K562 (cell line): ENCODE measurements around the gene HPCA. TPM values are rescaled to one million over a fixed set of nuclear protein-coding genes. Genes with fewer than 3 reads are reported as not detected.

Experiments used
- ATAC-seq: fragments of 200-7000 bp; cut with Tn5 transposase; 3 replicates; pipeline ENCODE4 v1.9.1; 2020; ENCODE audit warnings: moderate library complexity
- BruUV-seq: library from RNA; stranded (reverse); fragments of 400-500 nt; replicated peaks from 2 replicates; lab custom pipeline; 2021; lab: Mats Ljungman, UMichigan
- CTCF ChIA-PET: fragments of 300-600 bp; formaldehyde crosslinking; extraction: SDS; loops from one replicate; lab custom pipeline; 2021; ENCODE audit warnings: low intra/inter-chr PET ratio; lab: Yijun Ruan, JAX
- POLR2A ChIA-PET: fragments of 300-600, 350-650 bp; sonication (Branson Sonifier 250); formaldehyde crosslinking; extraction: SDS; loops from one replicate; lab custom pipeline; 2021; ENCODE audit warnings: antibody characterized with exemption, inconsistent platforms; lab: Yijun Ruan, JAX
- DNase-seq, 4 experiments: peaks; one replicate each; pipeline versions ENCODE4 v3.0.0 to v3.0.0-alpha.2; 2011 to 2018; ENCODE audit warnings: low spot score in 3 of 4, mixed read lengths in 3 of 4; ENCODE audit errors: extremely low read depth in 1 of 4
- FAIRE-seq: peaks from 2 replicates; lab custom pipeline; 2011; peaks lifted over from hg19 to GRCh38; lab: Jason Lieb, UNC
- H2AFZ ChIP-seq: 2 replicates; pipeline ENCODE4 v1.6.0; 2011; ENCODE audit warnings: low read depth, low read length, control low read depth, inconsistent platforms
- H3K27ac ChIP-seq: fragments of 200-600 bp; 3 replicates; pipeline ENCODE4 v1.8.0; 2011; ENCODE audit warnings: low read depth, mild to moderate bottlenecking, control low read depth, inconsistent platforms, low read length, moderate library complexity, mixed read lengths; ENCODE audit errors: extremely low read depth
- H3K27me3 ChIP-seq, 2 experiments: fragments of 300-600 bp in 1 of 2; 2 replicates in 1 of 2; 3 replicates in 1 of 2; pipeline versions ENCODE4 v1.6.0 to v1.8.0; 2011; ENCODE audit warnings: inconsistent platforms in 2 of 2, low read length in 2 of 2, mild to moderate bottlenecking in 1 of 2, mixed read lengths in 1 of 2, moderate library complexity in 1 of 2; ENCODE audit not compliant: control insufficient read depth in 2 of 2, insufficient read depth in 2 of 2
- H3K36me3 ChIP-seq: fragments of 300-600 bp; 3 replicates; pipeline ENCODE4 v1.8.0; 2011; ENCODE audit warnings: mild to moderate bottlenecking, low read length, inconsistent platforms; ENCODE audit not compliant: control insufficient read depth, insufficient read depth
- H3K4me1 ChIP-seq, 2 experiments: fragments of 200-600 bp in 1 of 2; replicated peaks in 1 of 2; 2 replicates in 1 of 2; 3 replicates in 1 of 2; pipeline versions ENCODE4 v1.5.1 to v1.8.0; 2011; ENCODE audit warnings: inconsistent platforms in 2 of 2, low read length in 2 of 2, mild to moderate bottlenecking in 1 of 2, mixed read lengths in 1 of 2, moderate library complexity in 1 of 2; ENCODE audit not compliant: control insufficient read depth in 2 of 2, insufficient read depth in 2 of 2
- H3K4me2 ChIP-seq: 2 replicates; pipeline ENCODE4 v1.6.1; 2011; ENCODE audit warnings: low read length, control low read depth, inconsistent platforms, mixed read lengths; ENCODE audit not compliant: insufficient read depth
- H3K4me3 ChIP-seq: fragments of 200-600 bp; sonication (generic), shearing (Covaris generic); 2 replicates; pipeline ENCODE4 v1.5.1; 2016; ENCODE audit warnings: control low read depth, inconsistent platforms
- H3K79me2 ChIP-seq: fragments of 200-600 bp; 3 replicates; pipeline ENCODE4 v1.8.0; 2011; ENCODE audit warnings: low read length, inconsistent platforms; ENCODE audit not compliant: control insufficient read depth, insufficient read depth
- H3K9ac ChIP-seq, 2 experiments: 2 replicates each; pipeline versions ENCODE4 v1.6.0 to v1.6.1; 2011; ENCODE audit warnings: low read depth in 2 of 2, low read length in 2 of 2, control low read depth in 1 of 2, inconsistent platforms in 1 of 2, mild to moderate bottlenecking in 1 of 2, mixed read lengths in 1 of 2; ENCODE audit not compliant: insufficient read depth in 1 of 2
- H3K9me1 ChIP-seq: one replicate; pipeline ENCODE4 v1.6.0; 2011; ENCODE audit warnings: inconsistent platforms, mild to moderate bottlenecking, low read length, moderate library complexity; ENCODE audit not compliant: control insufficient read depth, insufficient read depth
- H3K9me3 ChIP-seq: replicated peaks from 2 replicates; pipeline ENCODE4 v1.5.1; 2011; ENCODE audit warnings: low read depth, low read length, inconsistent platforms; ENCODE audit not compliant: control insufficient read depth, insufficient read depth
- H4K20me1 ChIP-seq: replicated peaks from 2 replicates; pipeline ENCODE4 v1.6.1; 2011; ENCODE audit warnings: low read length, inconsistent platforms, mixed read lengths; ENCODE audit not compliant: control insufficient read depth, insufficient read depth
- FOXP1 ChIP-seq: sonication (generic); formaldehyde crosslinking; IDR thresholded peaks from 2 replicates; pipeline ENCODE4 v1.8.0; 2022; ENCODE audit warnings: mild to moderate bottlenecking, missing genetic modification reagents
- SOX6 ChIP-seq: fragments of 450-650 bp; IDR thresholded peaks from 2 replicates; pipeline ENCODE4 v1.6.1; 2014; ENCODE audit warnings: mild to moderate bottlenecking
- ZNF431 ChIP-seq: sonication (generic); formaldehyde crosslinking; IDR thresholded peaks from 2 replicates; pipeline ENCODE4 v1.8.0; 2022; ENCODE audit warnings: mild to moderate bottlenecking, missing genetic modification reagents
- ZNF77 ChIP-seq: fragments of 250-450 bp; sonication (Bioruptor Pico); IDR thresholded peaks from 2 replicates; pipeline ENCODE4 v1.5.0; 2020
- WGBS: fragments of 100-300 bp; shearing (Covaris generic); methylation state at CpG from one replicate; pipeline ENCODE4 v1.1.6; 2016; ENCODE audit warnings: low coverage, mixed read lengths; ENCODE audit not compliant: insufficient coverage; ENCODE audit errors: missing lambda C conversion rate; 5-methylcytosine and 5-hydroxymethylcytosine counted together
- in situ Hi-C: fragments of 300-500 bp; cut with MboI; formaldehyde crosslinking; loops from 4 replicates; pipeline ENCODE4 v1.15.0; 2018; ENCODE audit warnings: inconsistent platforms, mixed read lengths
- intact Hi-C: fragments of 100-400 bp; cut with micrococcal nuclease; formaldehyde crosslinking; loops from 2 replicates; pipeline ENCODE4 v1.14.2; 2022
- polyA plus RNA-seq, 8 experiments: library from polyadenylated mRNA; depleted of rRNA in 4 of 8; stranded (reverse) in 5 of 8; unstranded in 3 of 8; fragments of >200 nt; fragmentation: Nextera tagmentation in 2 of 8; fragmentation: Illumina TruSeq in 1 of 8; extraction: Ambion mirVana in 2 of 8; extraction: Trizol in 1 of 8; gene quantifications; 2 replicates each; pipeline versions ENCODE4 v1.2.1 to v1.2.3, GENCODE V29; 2011 to 2014; ENCODE audit warnings: inconsistent platforms in 1 of 8, missing spikeins in 1 of 8
- total RNA-seq, 7 experiments: library from RNA; depleted of rRNA in 6 of 7; stranded (reverse); fragments of >200 nt in 6 of 7; fragmentation: Illumina TruSeq in 2 of 7; extraction: Trizol in 2 of 7; gene quantifications; 2 replicates each; pipeline versions ENCODE4 v1.2.1 to v1.2.3, GENCODE V29; 2011 to 2021; ENCODE audit warnings: low replicate concordance in 1 of 7
- TF ChIP-seq, protein P1 (sequence below): fragments of 450-650 bp; IDR thresholded peaks from 2 replicates; pipeline ENCODE4 v1.6.1; 2016; ENCODE audit warnings: low read depth, mild to moderate bottlenecking, moderate library complexity

HPCA gene
- total and polyA plus RNA-seq, 9 of the 15 experiments (the other 6 are each of a cell fraction or from before 2014, with no cell fraction given) = not detected

DNA sequence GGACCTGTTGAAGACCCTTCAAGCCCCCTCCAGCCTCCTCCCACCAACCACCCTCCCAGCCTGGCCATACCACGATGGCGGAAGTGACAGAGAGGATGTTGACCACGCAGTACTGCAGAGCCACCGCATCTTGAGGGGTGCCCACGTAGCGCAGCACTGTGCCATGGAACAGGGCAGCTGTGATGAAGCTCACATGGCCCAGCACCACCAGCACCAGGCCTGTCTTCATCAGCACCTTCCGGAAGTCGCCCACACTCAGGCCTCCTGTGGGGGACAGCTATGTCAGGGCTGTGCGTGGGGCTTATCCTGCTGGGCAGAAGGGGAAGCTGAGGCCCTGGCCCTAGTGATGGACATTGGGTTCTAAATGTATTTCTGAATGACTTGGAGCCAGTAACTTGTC, 11.8 kb downstream of the HPCA start:
- Histone ChIP-seq H3K36me3 (no peaks in the 10 kb centered on the region), H3K4me2 (no peak overlapping the region), H3K9me1 (no peaks in the 10 kb centered on the region), H4K20me1 (peaks cover 23% of the 10 kb centered on the region), H3K27me3 (peaks cover 9 to 76% of the 10 kb centered on the region in 2 experiments), H3K9me3 (no peaks in the 10 kb centered on the region), H3K27ac (no peak overlapping the region), H3K4me3 (no peak overlapping the region), H3K9ac (no peak overlapping the region), H3K79me2 (no peaks in the 10 kb centered on the region), H2AFZ (no peak overlapping the region), H3K4me1 (peaks cover 6 to 23% of the 10 kb centered on the region in 2 experiments; a peak in 4 of 5 replicates)
- in situ Hi-C loops = loop anchor here (25.0 kb wide), 1 partner anchor 714 kb away; no protein-coding TSS in a partner anchor
- ChIA-PET CTCF (no interaction called here), POLR2A (interaction anchor here (2.6 kb wide), 1 partner anchor 9 kb away, joined by 12 read pairs; no protein-coding TSS in a partner anchor)
- WGBS = 16% methylated on average over 9 of the region's 9 CpGs
- intact Hi-C loops = no loop called here
- no TSS peak for BruUV-seq
- no peak for DNase-seq
- TF ChIP-seq ZNF77 (CRISPR knock-in tag) = no peak
- no peak for TF ChIP-seq ZNF431 (CRISPR knock-in tag)
- 0 out of 2 replicates have a peak, but pooled peaks have one; percentile 24 for TF ChIP-seq FOXP1 (CRISPR knock-in tag)
- TF ChIP-seq SOX6 = no peak
- no peak for ATAC-seq
- no peak for FAIRE-seq

DNA sequence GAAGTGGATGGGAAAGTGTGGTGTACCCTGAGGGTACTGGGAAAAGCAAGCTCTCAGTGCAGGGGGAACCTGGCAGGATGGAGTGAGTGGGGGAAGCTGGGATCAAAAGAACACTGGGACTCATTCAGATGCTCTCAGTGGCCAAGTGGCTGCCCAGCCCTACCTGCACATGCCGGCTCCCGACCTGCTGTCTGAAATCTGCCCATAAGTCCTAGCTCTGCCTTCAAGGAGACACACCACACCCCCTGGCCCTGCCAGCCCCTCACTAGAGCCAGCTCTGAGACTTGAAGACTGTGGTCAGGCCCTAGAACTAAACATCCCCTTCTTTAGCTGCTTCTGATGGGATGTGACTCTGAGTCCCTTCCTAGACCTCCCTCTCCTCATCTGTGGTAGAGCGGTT, 12.7 kb downstream of the HPCA start:
- H3K9me1 ChIP-seq = no peaks in the 10 kb centered on the region
- in situ Hi-C loops = loop anchor here (25.0 kb wide), 1 partner anchor 713 kb away; no protein-coding TSS in a partner anchor
- H3K9ac ChIP-seq = no peak overlapping the region
- no peak overlapping the region for H3K4me3 ChIP-seq
- H3K27me3 ChIP-seq = peaks cover 9 to 76% of the 10 kb centered on the region in 2 experiments
- no peaks in the 10 kb centered on the region for H3K36me3 ChIP-seq
- DNase-seq (no peak), ATAC-seq (no peak)
- POLR2A ChIA-PET = no interaction called here
- intact Hi-C loops = no loop called here
- TF ChIP-seq, protein P1, sequence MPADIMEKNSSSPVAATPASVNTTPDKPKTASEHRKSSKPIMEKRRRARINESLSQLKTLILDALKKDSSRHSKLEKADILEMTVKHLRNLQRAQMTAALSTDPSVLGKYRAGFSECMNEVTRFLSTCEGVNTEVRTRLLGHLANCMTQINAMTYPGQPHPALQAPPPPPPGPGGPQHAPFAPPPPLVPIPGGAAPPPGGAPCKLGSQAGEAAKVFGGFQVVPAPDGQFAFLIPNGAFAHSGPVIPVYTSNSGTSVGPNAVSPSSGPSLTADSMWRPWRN = no peak
- TF ChIP-seq, all 486 proteins: peak for 0
- Histone ChIP-seq H3K79me2 (no peaks in the 10 kb centered on the region), H4K20me1 (peaks cover 23% of the 10 kb centered on the region), H3K4me2 (no peak overlapping the region), H3K4me1 (peaks cover 6 to 15% of the 10 kb centered on the region in 2 experiments; a peak in 4 of 5 replicates), H3K27ac (no peak overlapping the region), H3K9me3 (no peaks in the 10 kb centered on the region), H2AFZ (no peak overlapping the region)
- WGBS = 10% methylated on average over 3 of the region's 3 CpGs
- no TSS peak for BruUV-seq
- CTCF ChIA-PET = no interaction called here
- no peak for FAIRE-seq
